ENCODE data around the gene IKZF1. TPM values are rescaled to one million over a fixed set of nuclear protein-coding genes. Genes with fewer than 3 reads are reported as not detected.

IKZF1 gene
- total RNA-seq, 6 experiments from 2014 or later: not detected

DNA sequence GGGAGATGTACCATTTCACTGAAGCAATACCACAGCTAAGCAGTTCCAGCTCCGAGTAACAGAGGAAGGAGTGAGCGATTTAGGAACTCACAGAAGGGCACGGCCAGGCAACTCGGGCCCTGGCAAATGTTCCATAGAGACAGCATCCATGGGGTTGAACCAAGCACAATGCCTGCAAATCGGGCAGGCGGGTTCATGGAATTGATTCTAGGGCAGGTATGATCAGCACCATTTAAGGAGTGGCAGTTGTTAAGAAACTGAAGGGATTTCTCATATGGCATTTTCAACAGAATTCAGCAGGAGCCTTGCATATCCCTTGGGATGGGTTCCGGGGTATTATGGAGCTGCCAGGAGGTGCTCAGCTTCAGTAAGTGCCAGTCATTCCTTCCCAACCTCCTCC, 66.4 kb downstream of the IKZF1 start:
- Mint-ChIP-seq H3K4me3 (no peak overlapping the region), H3K9me3 (peaks cover 8% of the 10 kb centered on the region), H3K27me3 (ENCODE audit: insufficient read depth) (peaks cover 1% of the 10 kb centered on the region), H3K4me1 (ENCODE audit: low read depth) (no peaks in the 10 kb centered on the region), H3K36me3 (ENCODE audit: low read depth) (no peaks in the 10 kb centered on the region), H3K27ac (no peak overlapping the region)
- TF ChIP-seq CTCF (IDR thresholded peaks at IDR 0.05): no peak
- no peak for DNase-seq

- no peak for DNase-seq
- H3K27ac Mint-ChIP-seq: no peak overlapping the region
- H3K4me1 Mint-ChIP-seq (ENCODE audit: low read depth): no peaks in the 10 kb centered on the region
- peaks cover 1% of the 10 kb centered on the region for H3K27me3 Mint-ChIP-seq (ENCODE audit: insufficient read depth)
- TF ChIP-seq CTCF (IDR thresholded peaks at IDR 0.05): no peak
- H3K4me3 Mint-ChIP-seq: no peak overlapping the region
- peaks cover 8% of the 10 kb centered on the region for H3K9me3 Mint-ChIP-seq
- no peaks in the 10 kb centered on the region for H3K36me3 Mint-ChIP-seq (ENCODE audit: low read depth)
These were observed 67.1 kb downstream of the IKZF1 start for GRCh38 chr7:50371551-50372021.

- DNase-seq: no peak
- TF ChIP-seq CTCF (IDR thresholded peaks at IDR 0.05): no peak
- Mint-ChIP-seq H3K4me3 (no peak overlapping the region), H3K27me3 (ENCODE audit: insufficient read depth) (peaks cover 1% of the 10 kb centered on the region), H3K4me1 (ENCODE audit: low read depth) (no peaks in the 10 kb centered on the region), H3K36me3 (ENCODE audit: low read depth) (no peaks in the 10 kb centered on the region), H3K9me3 (peaks cover 8% of the 10 kb centered on the region), H3K27ac (no peak overlapping the region)
These were observed 68.4 kb downstream of the IKZF1 start for GRCh38 chr7:50372923-50373322.

- H3K9me3 Mint-ChIP-seq: no peaks in the 10 kb centered on the region
- no peaks in the 10 kb centered on the region for H3K36me3 Mint-ChIP-seq (ENCODE audit: low read depth)
- H3K27ac Mint-ChIP-seq: no peak overlapping the region
- no peak for DNase-seq
- H3K4me3 Mint-ChIP-seq: no peak overlapping the region
- peaks cover 3% of the 10 kb centered on the region for H3K27me3 Mint-ChIP-seq (ENCODE audit: insufficient read depth)
- no peaks in the 10 kb centered on the region for H3K4me1 Mint-ChIP-seq (ENCODE audit: low read depth)
- TF ChIP-seq CTCF (IDR thresholded peaks at IDR 0.05): no peak
These were observed 71.7 kb downstream of the IKZF1 start for GRCh38 chr7:50376056-50376820.

GRCh38 chr7:50377356-50377755, 72.8 kb downstream of the IKZF1 start:
- Mint-ChIP-seq H3K9me3 (no peaks in the 10 kb centered on the region), H3K27ac (no peak overlapping the region), H3K27me3 (ENCODE audit: insufficient read depth) (peaks cover 3% of the 10 kb centered on the region; the same call in 1 of the 2 replicates), H3K4me3 (no peak overlapping the region), H3K4me1 (ENCODE audit: low read depth) (no peaks in the 10 kb centered on the region), H3K36me3 (ENCODE audit: low read depth) (no peaks in the 10 kb centered on the region)
- no peak for DNase-seq
- TF ChIP-seq CTCF (IDR thresholded peaks at IDR 0.05): no peak

Data from HFFc6 (cell line).